Peyer's patch (tissue), 4 donors: ENCODE measurements around the gene TFAP2B.

Source experiments
- CTCF ChIP-seq, 6 experiments: fragments of 450-650 bp in 4 of 6; fragments of 200-600 bp in 2 of 6; sonication (generic) in 1 of 6; IDR thresholded peaks; one replicate each; pipeline ENCODE4 v1.5.1; 2017 to 2019; ENCODE audit warnings: antibody characterized with exemption in 6 of 6, mild to moderate bottlenecking in 3 of 6, moderate library complexity in 1 of 6
- POLR2A ChIP-seq, 2 donors: fragments of 450-650 bp; IDR thresholded peaks; one replicate each; pipeline ENCODE4 v1.5.1; 2017; ENCODE audit warnings: antibody characterized with exemption in 2 of 2, mild to moderate bottlenecking in 2 of 2, moderate library complexity in 2 of 2

- TF ChIP-seq CTCF (IDR thresholded peaks at IDR 0.05) (no peak), POLR2A (IDR thresholded peaks at IDR 0.05) (no peak)
These were observed 25.9 kb upstream of the TFAP2B start for GRCh38 chr6:50792771-50793170.
